Measurements from ENCODE around the gene CAMTA1.

The CAMTA1 gene

GRCh38 chr1:7589774-7590425 is 804.6 kb downstream of the CAMTA1 start:
- DNase-seq (ENCODE audit: low spot score): no peak
- no peak for TF ChIP-seq CTCF (IDR thresholded peaks at IDR 0.05; ENCODE audit: borderline replicate concordance, control extremely low read depth, extremely low read depth, insufficient read depth, missing control alignments)
- in situ Hi-C loops (cut with MboI; ENCODE audit: low sequenced_read_pairs, unreplicated experiment): no loop called here

- DNase-seq (ENCODE audit: low spot score): no peak
- no peak for TF ChIP-seq CTCF (IDR thresholded peaks at IDR 0.05; ENCODE audit: borderline replicate concordance, control extremely low read depth, extremely low read depth, insufficient read depth, missing control alignments)
- in situ Hi-C loops (cut with MboI; ENCODE audit: low sequenced_read_pairs, unreplicated experiment): no loop called here
Measured at GRCh38 chr1:7590426-7590790, 805.2 kb downstream of the CAMTA1 start.

GRCh38 chr1:7591565-7591964 is 806.3 kb downstream of the CAMTA1 start:
- in situ Hi-C loops (cut with MboI; ENCODE audit: low sequenced_read_pairs, unreplicated experiment): no loop called here
- no peak for DNase-seq (ENCODE audit: low spot score)
- TF ChIP-seq CTCF (IDR thresholded peaks at IDR 0.05; ENCODE audit: borderline replicate concordance, control extremely low read depth, extremely low read depth, insufficient read depth, missing control alignments): no peak

GRCh38 chr1:7592120-7592798 is 807.0 kb downstream of the CAMTA1 start:
- no peak for DNase-seq (ENCODE audit: low spot score)
- TF ChIP-seq CTCF (IDR thresholded peaks at IDR 0.05; ENCODE audit: borderline replicate concordance, control extremely low read depth, extremely low read depth, insufficient read depth, missing control alignments): no peak
- in situ Hi-C loops (cut with MboI; ENCODE audit: low sequenced_read_pairs, unreplicated experiment): no loop called here

GRCh38 chr1:7594002-7594713 is 808.9 kb downstream of the CAMTA1 start:
- in situ Hi-C loops (cut with MboI; ENCODE audit: low sequenced_read_pairs, unreplicated experiment): no loop called here
- DNase-seq (ENCODE audit: low spot score): no peak

More at GRCh38 chr1:7594002-7594713, 808.9 kb downstream of the CAMTA1 start:
- no peak for TF ChIP-seq CTCF (IDR thresholded peaks at IDR 0.05; ENCODE audit: borderline replicate concordance, control extremely low read depth, extremely low read depth, insufficient read depth, missing control alignments)
